ENCODE data around the gene CROCC2. TPM values are rescaled to one million over a fixed set of nuclear protein-coding genes. Genes with fewer than 3 reads are reported as not detected.

The CROCC2 gene
- polyA plus RNA-seq, 3 donors: 0.04 TPM; not detected in 2

- DNase-seq (ENCODE audit: low read depth in 3 of 3, low spot score in 2 of 3): no peak
These were observed 14.4 kb upstream of the CROCC2 start for GRCh38 chr2:240891492-240892340.

DNA sequence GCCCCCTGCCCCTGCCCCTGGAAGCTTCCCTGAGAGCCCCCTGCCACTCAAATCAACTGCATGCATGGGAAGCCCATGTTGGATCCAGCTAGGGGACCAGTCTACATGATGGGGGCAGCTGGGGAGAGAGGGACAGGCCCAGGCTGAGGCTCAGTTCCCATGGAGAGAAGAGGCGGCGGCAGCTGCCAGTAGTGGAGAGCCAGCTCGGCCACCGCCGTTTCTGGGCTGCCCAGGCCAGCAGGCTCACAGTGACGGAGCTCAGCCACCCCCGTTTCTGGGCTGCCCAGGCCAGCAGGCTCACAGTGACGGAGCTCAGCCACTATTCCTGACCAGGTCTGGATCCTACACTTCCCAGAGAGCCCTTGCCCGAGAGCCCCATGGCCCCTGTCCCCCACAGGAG is 13.8 kb upstream of the CROCC2 start:
- DNase-seq (ENCODE audit: low read depth in 3 of 3, low spot score in 2 of 3): no peak

GRCh38 chr2:240892925-240893324 is 13.2 kb upstream of the CROCC2 start:
- DNase-seq (ENCODE audit: low read depth in 3 of 3, low spot score in 2 of 3): no peak

DNA sequence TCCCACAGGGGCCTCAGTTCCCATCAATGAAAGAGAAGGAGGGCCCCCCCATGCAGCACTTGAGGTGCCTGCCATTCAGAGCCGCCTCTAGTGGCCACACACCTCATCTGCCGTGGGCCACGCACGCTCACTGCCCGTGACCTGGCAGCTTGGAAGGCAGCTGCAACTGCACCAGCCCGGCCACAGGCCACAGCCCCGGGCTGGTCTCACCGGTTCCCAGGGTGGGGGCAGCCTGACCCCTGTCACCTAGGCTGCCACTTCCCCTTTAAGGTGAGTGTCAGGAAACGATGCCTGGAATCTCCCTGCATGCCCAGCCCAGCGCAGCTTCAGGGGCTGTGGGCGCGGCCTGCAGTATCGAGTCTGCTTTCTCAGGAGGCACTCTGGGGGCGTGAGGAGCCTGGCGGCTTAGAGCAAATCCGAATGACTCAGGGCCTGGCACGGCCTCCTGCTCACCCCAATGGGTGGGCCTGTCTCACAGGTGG is 12.7 kb upstream of the CROCC2 start:
- DNase-seq (ENCODE audit: low read depth in 3 of 3, low spot score in 2 of 3): no peak

DNA sequence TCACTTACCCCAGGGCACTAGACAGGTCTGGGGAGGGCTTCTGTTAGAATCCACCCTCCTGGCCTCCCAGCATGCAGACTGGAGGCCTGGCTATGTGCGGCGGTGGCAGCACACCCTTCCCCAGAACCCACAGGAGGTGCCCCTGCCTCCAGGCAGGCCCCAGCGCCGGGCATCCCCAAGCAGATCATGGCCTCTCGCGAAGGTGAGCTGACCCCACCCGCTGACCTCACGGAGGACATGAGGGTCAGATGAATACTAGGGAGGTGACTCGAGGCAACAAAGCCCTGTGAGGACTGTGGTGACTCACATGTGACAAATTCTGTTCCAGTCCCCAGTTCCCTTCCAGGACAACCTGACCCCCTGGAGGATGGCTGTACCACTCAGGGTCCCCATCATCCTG is 12.1 kb upstream of the CROCC2 start:
- DNase-seq (ENCODE audit: low read depth in 3 of 3, low spot score in 2 of 3): no peak

DNA sequence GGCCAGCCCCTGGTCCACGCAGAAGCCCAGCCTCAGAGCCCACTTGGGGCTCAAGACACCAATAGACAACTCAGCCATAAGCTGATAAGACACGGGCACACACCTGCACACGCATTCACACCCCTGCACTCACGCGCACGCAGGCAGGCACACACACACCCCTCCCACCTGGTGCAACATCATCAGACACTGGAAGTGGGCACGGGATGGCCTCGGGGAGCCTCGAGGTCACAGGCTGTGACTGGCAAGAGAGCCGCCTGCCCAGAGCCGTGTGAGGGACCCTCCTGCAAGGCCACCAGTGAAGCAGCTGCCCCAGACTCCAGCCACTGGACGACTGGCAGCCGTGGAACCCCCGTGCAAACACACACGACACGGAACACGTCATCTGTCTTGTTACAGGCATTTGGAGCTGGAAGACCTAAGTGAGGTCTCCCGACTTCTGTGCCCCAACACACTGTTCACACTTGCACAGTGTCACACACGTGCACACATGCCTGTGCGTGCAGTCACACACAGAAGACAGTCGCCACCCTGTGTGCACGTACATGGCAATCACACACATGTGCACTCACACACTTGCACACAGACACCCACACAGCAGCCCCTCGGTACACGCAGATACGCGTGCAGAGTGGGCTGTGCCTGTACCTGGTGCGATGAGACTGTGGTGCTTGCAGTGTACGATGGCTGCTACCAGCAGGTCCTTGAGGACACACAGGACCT is 11.1 kb upstream of the CROCC2 start:
- DNase-seq (ENCODE audit: low read depth in 3 of 3, low spot score in 2 of 3): no peak

GRCh38 chr2:240895656-240896388 is 10.3 kb upstream of the CROCC2 start, which contains the start of gene MAB21L4:
Gene MAB21L4, minus strand, starts transcription at chr2:240896156. Its CDS starts 159 bp downstream, at chr2:240895997.
- no peak for DNase-seq (ENCODE audit: low read depth in 3 of 3, low spot score in 2 of 3)

DNA sequence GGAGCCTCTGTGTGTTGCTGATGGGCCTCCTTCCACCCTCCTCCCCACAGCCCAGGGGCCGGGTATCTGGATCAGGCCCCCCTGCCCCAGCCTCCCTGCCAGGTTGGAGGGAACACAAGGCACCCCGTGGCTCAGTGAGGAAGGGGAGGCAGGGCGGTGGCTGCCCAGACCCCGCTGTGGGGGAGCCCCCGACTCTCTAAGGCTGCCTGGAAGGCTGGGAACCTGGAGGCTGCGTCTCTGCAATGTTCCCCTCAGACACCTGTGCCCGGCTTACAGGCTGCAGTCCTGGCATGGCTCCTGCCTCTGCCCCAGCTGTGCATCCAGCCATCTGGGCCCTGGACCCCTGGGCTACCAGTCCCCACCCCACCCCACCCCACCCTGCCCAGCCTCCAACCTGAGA is 9.7 kb upstream of the CROCC2 start:
- DNase-seq (ENCODE audit: low read depth in 3 of 3, low spot score in 2 of 3): no peak

DNA sequence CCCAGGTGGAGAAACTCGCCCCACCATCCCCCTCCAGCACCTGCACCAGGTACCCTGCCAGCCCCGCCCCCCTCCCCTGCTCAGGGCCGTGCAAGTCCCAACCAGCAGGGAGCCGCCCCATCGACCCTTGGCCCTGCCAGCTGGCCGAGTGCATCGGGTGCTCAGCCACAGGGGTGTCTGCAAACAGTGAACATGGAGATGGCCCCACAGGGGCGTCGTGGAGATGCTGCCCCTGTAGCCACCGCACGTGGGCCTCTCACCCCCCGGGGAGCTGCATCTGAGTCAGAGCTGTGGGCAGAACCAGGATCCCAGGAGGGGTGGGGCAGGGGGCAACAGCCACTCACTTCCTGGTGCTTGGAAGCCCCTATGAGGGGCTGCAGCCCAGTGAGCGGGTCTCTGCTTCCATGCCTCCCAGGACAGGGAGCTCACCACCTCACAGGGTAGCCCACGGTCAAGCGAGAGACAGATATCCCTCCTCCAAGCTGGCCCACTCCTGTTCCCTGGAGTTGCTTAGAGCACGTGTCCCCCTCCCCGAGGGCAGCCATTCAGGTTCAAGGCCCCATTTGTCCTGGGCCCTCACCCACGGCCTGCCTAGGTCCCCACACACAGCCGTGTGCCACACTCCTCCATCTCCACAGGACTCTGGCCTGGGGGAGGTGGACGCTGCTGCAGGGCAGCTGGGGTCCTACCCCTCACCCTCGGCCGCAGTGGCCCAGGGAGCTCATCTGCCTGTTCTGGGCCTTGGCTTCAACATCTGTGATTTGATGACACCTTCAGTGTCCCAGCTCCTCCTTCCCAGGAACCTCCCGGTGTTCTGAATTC is 9.1 kb upstream of the CROCC2 start:
- DNase-seq (ENCODE audit: low read depth in 3 of 3, low spot score in 2 of 3): no peak

DNA sequence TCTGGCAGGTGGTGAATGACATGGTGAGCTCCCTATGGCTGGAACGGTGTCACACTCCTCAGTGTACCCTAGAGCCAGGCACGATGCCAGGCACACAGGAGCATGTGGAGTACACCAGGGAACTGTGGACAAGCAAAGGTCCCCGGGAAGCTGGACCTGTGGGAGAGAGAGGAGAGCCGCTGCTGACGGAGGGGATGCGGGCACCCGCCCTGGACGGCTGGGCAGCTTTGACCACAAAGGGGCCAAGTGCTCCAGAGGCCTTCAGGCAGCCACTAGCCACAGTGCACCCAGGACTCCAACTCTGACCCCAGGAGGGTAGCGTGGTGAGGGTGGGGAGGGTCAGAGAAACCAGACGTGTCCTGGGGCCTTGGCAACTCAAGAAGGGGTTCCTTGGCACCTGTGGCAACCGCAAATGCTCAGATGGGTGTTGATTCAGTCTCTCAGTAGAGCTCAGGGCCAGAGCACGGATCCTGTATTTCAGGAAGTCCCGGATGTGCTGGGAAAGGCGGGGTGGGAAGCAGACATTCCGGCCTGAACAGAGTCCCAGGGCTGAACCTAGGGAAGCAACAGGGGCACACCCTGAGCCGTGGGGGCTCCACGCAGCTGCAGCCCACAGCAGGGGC is 7.9 kb upstream of the CROCC2 start:
- no peak for DNase-seq (ENCODE audit: low read depth in 3 of 3, low spot score in 2 of 3)

DNA sequence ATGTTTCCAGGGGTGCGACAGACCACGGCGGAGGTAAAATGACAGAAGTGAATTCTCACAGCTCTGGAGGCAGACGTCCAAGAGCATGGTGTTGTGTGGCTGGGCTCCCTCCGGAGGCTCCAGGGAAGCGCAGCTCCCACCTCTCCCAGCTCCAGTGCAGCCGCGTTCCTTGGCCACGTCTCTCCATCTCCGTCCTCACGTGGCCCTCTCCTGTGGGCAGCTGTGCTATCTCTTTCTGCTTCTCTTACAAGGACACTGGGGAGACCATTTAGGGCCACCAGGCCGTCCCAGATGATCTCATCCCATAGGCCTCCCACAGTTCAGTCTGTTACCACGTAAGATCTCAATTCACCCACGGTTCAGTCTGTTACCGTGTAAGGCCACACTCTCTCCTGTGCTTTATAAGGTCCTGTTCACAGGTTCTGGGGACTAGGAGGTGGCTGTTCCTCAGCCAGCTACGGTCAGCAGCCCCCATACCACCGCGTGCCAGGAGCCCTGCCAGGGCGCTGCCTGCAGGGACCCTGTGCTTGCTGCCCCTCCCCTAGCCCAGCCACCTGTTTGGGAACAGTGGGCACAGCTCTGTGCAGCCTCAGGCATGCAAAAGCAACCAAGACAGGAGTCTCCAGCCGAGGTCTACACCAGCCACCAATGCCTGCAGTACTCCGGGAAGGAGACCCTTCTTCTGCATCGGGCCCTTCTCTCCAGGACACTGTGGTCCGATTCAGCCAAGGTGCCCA is 7.2 kb upstream of the CROCC2 start:
- DNase-seq (ENCODE audit: low read depth in 3 of 3, low spot score in 2 of 3): no peak

- DNase-seq (ENCODE audit: low read depth in 3 of 3, low spot score in 2 of 3): no peak
These were observed 6.7 kb upstream of the CROCC2 start for GRCh38 chr2:240899468-240899865.

GRCh38 chr2:240900141-240900860 is 5.8 kb upstream of the CROCC2 start:
- DNase-seq (ENCODE audit: low read depth in 3 of 3, low spot score in 2 of 3): no peak

- DNase-seq (ENCODE audit: low read depth in 3 of 3, low spot score in 2 of 3): no peak
These were observed 4.0 kb upstream of the CROCC2 start for GRCh38 chr2:240901986-240902614.

DNA sequence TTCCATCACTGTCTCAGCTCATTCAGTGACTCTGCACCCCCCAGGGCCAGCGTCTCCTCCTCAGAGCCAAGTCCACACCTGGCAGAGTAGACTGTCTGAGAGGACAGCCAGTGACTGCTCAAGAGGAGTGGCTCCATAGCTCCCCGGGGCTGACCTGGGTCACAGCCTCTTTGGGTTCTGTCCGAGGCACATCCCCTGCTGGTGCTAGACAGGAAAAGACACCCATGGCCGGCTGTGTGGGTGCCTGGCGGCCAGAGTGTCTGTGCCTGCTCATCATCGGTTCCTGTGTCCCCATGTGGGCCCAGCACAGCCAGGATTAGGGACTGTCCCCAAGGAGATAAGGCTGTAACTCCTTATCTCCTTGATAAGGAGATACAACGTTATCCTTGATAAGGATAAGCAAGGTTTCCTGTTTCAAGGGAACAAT is 3.5 kb upstream of the CROCC2 start:
- no peak for DNase-seq (ENCODE audit: low read depth in 3 of 3, low spot score in 2 of 3)

- no peak for DNase-seq (ENCODE audit: low read depth in 3 of 3, low spot score in 2 of 3)
These were observed 2.7 kb upstream of the CROCC2 start for GRCh38 chr2:240903191-240904060.

Data from right renal cortex interstitium (tissue), 3 donors.